ENCODE data around the gene ZNF577.

ZNF577 gene

DNA sequence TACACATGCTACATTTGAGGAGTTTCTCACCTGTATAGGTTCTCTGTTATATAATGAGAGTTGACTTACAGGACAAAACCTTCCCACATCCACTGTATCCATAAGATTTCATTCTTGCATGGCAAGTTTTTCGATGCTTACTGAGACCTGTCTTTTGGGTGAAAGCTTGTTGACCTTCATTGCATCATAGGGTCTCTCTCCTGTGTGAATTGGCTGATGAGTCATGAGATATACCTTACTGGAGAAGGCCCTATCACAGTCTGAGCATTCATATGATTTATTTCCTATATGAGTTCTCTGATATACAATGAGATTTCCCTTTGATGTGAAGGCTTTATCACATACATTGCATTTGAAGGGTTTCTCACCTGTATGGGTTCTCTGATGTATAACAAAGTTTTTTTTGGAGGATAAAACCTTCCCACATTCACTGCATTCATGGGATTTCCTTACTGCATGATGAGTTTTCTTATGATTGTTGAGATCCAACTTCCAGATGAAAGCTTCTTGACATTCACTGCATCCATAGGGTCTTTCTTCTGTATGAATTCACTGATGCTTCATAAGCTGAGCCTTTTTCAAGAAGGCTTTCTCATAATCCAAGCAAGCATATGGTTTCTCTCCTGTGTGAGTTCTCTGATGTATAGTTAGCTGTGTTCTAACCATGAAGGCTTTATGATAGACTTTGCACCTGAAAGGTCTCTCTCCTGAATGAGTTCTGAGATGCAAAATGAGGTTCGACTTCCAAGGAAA lies 25.7 kb downstream of the ZNF577 start:
- WGBS, 2 experiments (ENCODE audit: insufficient coverage in 2 of 2) = 100% methylated on average over 1 of the region's 2 CpGs; no CpG with 5 or more reads in 1 of the 2 experiments
- no peak overlapping the region for H3K4me3 ChIP-seq (ENCODE audit: extremely low read depth, insufficient read depth, low read length, poor library complexity, severe bottlenecking)
- peaks cover 78% of the 10 kb centered on the region for H3K9me3 ChIP-seq (ENCODE audit: control insufficient read depth, low read length)
- no peaks in the 10 kb centered on the region for H3K4me1 ChIP-seq (ENCODE audit: control insufficient read depth, insufficient read depth, low read length, poor library complexity, severe bottlenecking)
- H3K36me3 ChIP-seq (ENCODE audit: control insufficient read depth, insufficient read depth, low read length) = peaks cover 7% of the 10 kb centered on the region
- H3K27ac ChIP-seq (ENCODE audit: low read depth, low read length, severe bottlenecking) = no peak overlapping the region

- 63 to 86% methylated on average over 1 to 2 of the region's 2 CpGs for WGBS, 2 experiments (ENCODE audit: insufficient coverage in 2 of 2)
- H3K36me3 ChIP-seq (ENCODE audit: control insufficient read depth, insufficient read depth, low read length) = no peaks in the 10 kb centered on the region
- no peak overlapping the region for H3K27ac ChIP-seq (ENCODE audit: low read depth, low read length, severe bottlenecking)
- peaks cover 15% of the 10 kb centered on the region for H3K9me3 ChIP-seq (ENCODE audit: control insufficient read depth, low read length)
- no peaks in the 10 kb centered on the region for H3K4me1 ChIP-seq (ENCODE audit: control insufficient read depth, insufficient read depth, low read length, poor library complexity, severe bottlenecking)
- no peak overlapping the region for H3K4me3 ChIP-seq (ENCODE audit: extremely low read depth, insufficient read depth, low read length, poor library complexity, severe bottlenecking)
Measured at GRCh38 chr19:51837145-51837544, 50.6 kb downstream of the ZNF577 start.

- Histone ChIP-seq H3K27ac (ENCODE audit: low read depth, low read length, severe bottlenecking) (no peak overlapping the region), H3K4me3 (ENCODE audit: extremely low read depth, insufficient read depth, low read length, poor library complexity, severe bottlenecking) (no peak overlapping the region), H3K36me3 (ENCODE audit: control insufficient read depth, insufficient read depth, low read length) (no peaks in the 10 kb centered on the region), H3K9me3 (ENCODE audit: control insufficient read depth, low read length) (peaks cover 22% of the 10 kb centered on the region), H3K4me1 (ENCODE audit: control insufficient read depth, insufficient read depth, low read length, poor library complexity, severe bottlenecking) (no peaks in the 10 kb centered on the region)
- WGBS, 2 experiments (ENCODE audit: insufficient coverage in 2 of 2) = 82 to 90% methylated on average over 2 of the region's 2 CpGs
Measured at GRCh38 chr19:51830274-51830673, 57.5 kb downstream of the ZNF577 start.

DNA sequence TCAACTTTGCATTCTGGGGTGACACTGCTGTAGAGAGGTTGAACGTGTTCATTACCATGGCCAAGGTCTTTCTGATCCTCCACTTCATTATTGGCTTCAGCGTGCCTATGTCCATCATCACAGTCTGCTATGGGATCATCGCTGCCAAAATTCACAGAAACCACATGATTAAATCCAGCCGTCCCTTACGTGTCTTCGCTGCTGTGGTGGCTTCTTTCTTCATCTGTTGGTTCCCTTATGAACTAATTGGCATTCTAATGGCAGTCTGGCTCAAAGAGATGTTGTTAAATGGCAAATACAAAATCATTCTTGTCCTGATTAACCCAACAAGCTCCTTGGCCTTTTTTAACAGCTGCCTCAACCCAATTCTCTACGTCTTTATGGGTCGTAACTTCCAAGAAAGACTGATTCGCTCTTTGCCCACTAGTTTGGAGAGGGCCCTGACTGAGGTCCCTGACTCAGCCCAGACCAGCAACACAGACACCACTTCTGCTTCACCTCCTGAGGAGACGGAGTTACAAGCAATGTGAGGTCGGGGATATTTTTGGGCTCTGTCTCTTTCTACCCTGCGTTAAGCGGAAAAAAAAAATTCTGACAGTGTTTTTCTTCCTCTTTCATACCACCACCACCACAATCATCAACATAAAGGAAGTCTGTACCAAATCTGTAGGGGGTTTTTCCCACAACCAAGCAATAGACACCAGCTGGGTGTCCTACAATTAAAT lies 63.3 kb downstream of the ZNF577 start:
- no peaks in the 10 kb centered on the region for H3K4me1 ChIP-seq (ENCODE audit: control insufficient read depth, insufficient read depth, low read length, poor library complexity, severe bottlenecking)
- H3K27ac ChIP-seq (ENCODE audit: low read depth, low read length, severe bottlenecking) = no peak overlapping the region
- no peaks in the 10 kb centered on the region for H3K36me3 ChIP-seq (ENCODE audit: control insufficient read depth, insufficient read depth, low read length)
- H3K4me3 ChIP-seq (ENCODE audit: extremely low read depth, insufficient read depth, low read length, poor library complexity, severe bottlenecking) = no peak overlapping the region
- H3K9me3 ChIP-seq (ENCODE audit: control insufficient read depth, low read length) = peaks cover 22% of the 10 kb centered on the region
- WGBS, 2 experiments (ENCODE audit: insufficient coverage in 2 of 2) = 84 to 86% methylated on average over 7 to 11 of the region's 13 CpGs

- no peak overlapping the region for H3K4me3 ChIP-seq (ENCODE audit: extremely low read depth, insufficient read depth, low read length, poor library complexity, severe bottlenecking)
- no CpG with 5 or more reads among the region's 3 CpGs for WGBS, 2 experiments (ENCODE audit: insufficient coverage in 2 of 2)
- H3K9me3 ChIP-seq (ENCODE audit: control insufficient read depth, low read length) = peaks cover 12% of the 10 kb centered on the region
Measured at GRCh38 chr19:51822946-51823345, 64.8 kb downstream of the ZNF577 start.

GRCh38 chr19:51822325-51822724 lies 65.4 kb downstream of the ZNF577 start:
- no peak overlapping the region for H3K27ac ChIP-seq (ENCODE audit: low read depth, low read length, severe bottlenecking)
- H3K4me3 ChIP-seq (ENCODE audit: extremely low read depth, insufficient read depth, low read length, poor library complexity, severe bottlenecking) = no peak overlapping the region
- H3K9me3 ChIP-seq (ENCODE audit: control insufficient read depth, low read length) = peaks cover 9% of the 10 kb centered on the region
- WGBS, 2 experiments (ENCODE audit: insufficient coverage in 2 of 2) = 87 to 92% methylated on average over 2 of the region's 2 CpGs
- no peaks in the 10 kb centered on the region for H3K4me1 ChIP-seq (ENCODE audit: control insufficient read depth, insufficient read depth, low read length, poor library complexity, severe bottlenecking)
- H3K36me3 ChIP-seq (ENCODE audit: control insufficient read depth, insufficient read depth, low read length) = no peaks in the 10 kb centered on the region

More at GRCh38 chr19:51822946-51823345, 64.8 kb downstream of the ZNF577 start:
- H3K36me3 ChIP-seq (ENCODE audit: control insufficient read depth, insufficient read depth, low read length) = no peaks in the 10 kb centered on the region
- H3K4me1 ChIP-seq (ENCODE audit: control insufficient read depth, insufficient read depth, low read length, poor library complexity, severe bottlenecking) = no peaks in the 10 kb centered on the region
- H3K27ac ChIP-seq (ENCODE audit: low read depth, low read length, severe bottlenecking) = no peak overlapping the region

DNA sequence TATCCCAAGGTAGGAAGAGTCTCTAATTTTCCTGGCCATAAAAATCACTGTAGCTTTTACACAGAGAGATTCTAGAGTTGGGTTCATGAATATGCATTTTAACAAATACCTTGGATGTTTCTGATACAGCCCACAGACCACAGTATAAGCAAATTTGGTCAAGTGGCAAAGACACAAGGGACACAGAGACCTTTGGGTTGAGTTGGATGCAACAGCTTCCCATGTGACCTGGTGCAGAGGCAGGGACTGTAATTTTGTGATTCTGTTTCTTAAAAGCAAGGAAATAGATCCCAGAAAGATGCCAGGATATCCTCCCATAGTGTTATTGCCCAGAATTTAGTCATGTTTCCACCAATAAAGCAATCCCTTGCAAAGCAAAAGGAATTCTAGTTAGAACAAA lies 65.8 kb downstream of the ZNF577 start:
- Histone ChIP-seq H3K4me1 (ENCODE audit: control insufficient read depth, insufficient read depth, low read length, poor library complexity, severe bottlenecking) (no peaks in the 10 kb centered on the region), H3K27ac (ENCODE audit: low read depth, low read length, severe bottlenecking) (no peak overlapping the region), H3K9me3 (ENCODE audit: control insufficient read depth, low read length) (peaks cover 9% of the 10 kb centered on the region), H3K36me3 (ENCODE audit: control insufficient read depth, insufficient read depth, low read length) (no peaks in the 10 kb centered on the region), H3K4me3 (ENCODE audit: extremely low read depth, insufficient read depth, low read length, poor library complexity, severe bottlenecking) (no peak overlapping the region)

GRCh38 chr19:51821456-51821855 lies 66.3 kb downstream of the ZNF577 start:
- 14 to 65% methylated on average over 1 to 2 of the region's 3 CpGs for WGBS, 2 experiments (ENCODE audit: insufficient coverage in 2 of 2)

More at GRCh38 chr19:51821456-51821855, 66.3 kb downstream of the ZNF577 start:
- Histone ChIP-seq H3K27ac (ENCODE audit: low read depth, low read length, severe bottlenecking) (no peak overlapping the region), H3K36me3 (ENCODE audit: control insufficient read depth, insufficient read depth, low read length) (no peaks in the 10 kb centered on the region), H3K9me3 (ENCODE audit: control insufficient read depth, low read length) (peaks cover 5% of the 10 kb centered on the region), H3K4me3 (ENCODE audit: extremely low read depth, insufficient read depth, low read length, poor library complexity, severe bottlenecking) (no peak overlapping the region), H3K4me1 (ENCODE audit: control insufficient read depth, insufficient read depth, low read length, poor library complexity, severe bottlenecking) (no peaks in the 10 kb centered on the region)
